ENCODE data around the gene CDKAL1.

CDKAL1 gene

DNA sequence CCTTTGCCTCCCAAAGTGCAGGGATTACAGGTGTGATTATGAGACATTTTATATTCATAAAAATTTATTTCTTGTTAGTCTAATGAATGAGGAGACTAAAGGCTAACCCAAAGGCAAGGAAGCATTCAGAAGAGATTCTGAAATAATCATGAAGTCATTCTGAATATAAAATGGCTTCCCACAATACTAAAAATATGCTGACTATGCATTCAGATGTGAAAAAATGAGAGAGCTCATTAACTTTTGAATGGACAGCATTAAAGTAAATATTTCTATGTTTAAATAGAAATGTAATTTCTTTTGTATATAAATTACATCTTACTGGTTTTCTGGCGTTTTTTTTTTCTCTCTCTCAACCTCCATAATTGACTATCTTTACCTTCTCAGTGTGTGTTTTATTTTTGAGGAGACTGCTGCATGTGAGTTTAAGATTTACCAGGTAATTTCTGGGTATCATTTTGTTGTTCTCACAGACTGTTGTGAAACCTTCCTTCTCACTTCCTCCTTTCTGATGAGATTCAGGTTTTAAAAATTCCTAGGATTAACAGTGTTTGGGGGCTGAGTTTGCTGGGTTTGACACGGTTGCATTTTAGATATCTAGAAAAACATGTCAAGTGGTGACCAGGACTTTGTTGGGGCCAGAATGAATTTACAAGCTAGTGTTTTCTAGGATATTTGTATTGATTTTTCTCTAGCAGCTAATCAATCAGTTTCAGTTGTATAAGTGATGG is 316.6 kb downstream of the CDKAL1 start:
- no peak for DNase-seq

DNA sequence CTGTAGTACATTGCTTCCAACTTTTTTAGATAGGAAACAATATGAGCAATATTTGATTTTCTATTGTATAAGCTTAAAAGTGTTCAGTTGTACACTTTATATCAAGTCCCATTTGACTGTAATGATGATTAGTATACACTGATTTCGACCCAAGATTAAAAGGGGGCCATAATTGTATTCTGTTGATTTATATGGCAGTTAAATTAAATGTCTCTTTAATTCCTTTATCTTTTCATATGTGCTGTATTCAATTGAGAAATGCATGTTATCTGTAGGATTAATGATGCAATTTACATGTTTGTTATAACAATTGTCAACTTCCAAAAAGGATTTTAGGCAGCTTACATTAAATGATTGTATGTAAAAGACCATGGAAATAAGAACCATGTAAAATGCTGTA is 317.5 kb downstream of the CDKAL1 start:
- DNase-seq = no peak

DNA sequence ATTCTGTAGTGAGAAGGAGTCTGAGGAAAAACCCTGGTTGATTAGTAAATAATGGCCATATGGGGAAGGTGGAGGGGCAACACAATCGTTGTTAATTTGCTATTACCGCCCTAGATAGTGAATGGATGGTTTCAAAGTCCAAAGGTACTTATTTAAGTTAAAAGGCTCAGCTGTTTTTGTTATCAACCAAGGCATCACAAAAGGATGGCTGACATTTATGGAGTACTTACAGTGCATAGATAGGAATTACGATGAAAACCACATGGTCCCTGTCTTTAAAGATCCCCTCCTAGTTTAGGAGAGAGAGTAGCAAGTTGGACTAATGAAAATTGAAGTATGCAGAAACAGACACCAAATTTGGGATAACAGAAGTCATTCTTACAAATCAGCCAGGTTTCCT is 319.6 kb downstream of the CDKAL1 start:
- DNase-seq = no peak

DNA sequence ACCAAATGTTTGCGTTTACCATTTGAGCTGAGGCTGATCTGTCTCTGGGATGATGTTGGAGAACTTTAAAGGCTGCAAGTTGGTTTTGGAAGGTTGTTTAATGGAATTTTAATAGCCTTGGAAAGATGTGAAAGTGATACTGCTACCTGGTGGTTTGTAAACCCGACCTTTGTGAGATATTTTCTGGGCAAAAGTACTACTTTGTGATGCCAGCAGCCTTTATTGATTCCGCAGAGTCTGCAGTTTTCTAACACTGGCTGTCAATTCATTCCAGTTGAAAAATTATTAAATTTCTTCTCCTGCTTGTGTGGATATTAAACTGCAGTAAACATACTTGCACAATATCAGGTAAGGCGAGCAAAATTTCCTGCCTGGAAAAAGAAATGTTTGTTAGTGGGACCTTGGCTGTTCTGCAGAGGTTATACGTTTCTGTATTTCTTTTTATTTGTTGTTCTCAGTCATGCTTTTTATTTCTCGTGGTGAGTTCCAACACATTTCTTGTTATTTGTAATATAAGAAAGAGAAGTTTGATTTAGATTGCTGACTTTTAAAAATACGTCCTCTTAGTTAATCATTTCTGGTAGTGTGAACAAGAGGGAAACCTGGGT is 322.5 kb downstream of the CDKAL1 start:
- no peak for DNase-seq

DNA sequence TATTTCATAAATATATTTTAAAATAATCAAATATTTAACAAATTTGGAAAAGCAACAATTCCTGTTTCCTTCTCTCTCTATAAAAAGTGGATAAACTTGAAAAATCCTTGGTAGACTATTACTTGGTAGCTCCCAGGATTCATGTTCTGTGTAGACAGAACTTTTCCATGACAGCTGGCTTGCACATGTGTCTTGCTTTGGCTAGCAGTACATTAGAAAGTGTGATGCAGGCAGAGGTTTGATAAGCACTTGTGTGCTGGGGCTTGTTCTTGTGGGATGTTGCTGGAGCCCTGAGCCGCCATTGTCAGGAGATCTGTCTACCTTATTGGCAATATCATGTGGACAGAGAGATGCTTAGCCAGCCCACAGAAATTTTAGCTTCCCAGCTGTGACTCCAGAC is 327.2 kb downstream of the CDKAL1 start:
- DNase-seq = no peak

DNA sequence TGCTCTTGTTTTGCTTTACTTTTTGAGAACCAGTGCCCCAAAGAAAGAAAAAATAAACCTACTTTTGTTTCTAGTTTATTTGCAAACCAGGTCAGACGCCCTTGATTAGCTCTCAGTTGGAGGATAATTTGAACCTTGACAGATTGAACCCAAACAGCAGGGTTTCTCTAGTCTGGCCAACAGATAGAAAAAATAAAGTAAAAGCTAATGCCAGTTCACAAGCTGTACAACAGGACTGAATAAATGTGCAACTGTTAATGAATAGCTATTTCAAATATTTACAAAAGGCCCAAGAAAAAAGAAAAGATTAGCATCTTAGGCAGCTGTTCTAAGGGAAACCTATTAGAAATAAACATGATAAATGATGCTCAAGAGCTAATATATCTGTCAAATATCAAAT is 331.8 kb downstream of the CDKAL1 start:
- DNase-seq = no peak

DNA sequence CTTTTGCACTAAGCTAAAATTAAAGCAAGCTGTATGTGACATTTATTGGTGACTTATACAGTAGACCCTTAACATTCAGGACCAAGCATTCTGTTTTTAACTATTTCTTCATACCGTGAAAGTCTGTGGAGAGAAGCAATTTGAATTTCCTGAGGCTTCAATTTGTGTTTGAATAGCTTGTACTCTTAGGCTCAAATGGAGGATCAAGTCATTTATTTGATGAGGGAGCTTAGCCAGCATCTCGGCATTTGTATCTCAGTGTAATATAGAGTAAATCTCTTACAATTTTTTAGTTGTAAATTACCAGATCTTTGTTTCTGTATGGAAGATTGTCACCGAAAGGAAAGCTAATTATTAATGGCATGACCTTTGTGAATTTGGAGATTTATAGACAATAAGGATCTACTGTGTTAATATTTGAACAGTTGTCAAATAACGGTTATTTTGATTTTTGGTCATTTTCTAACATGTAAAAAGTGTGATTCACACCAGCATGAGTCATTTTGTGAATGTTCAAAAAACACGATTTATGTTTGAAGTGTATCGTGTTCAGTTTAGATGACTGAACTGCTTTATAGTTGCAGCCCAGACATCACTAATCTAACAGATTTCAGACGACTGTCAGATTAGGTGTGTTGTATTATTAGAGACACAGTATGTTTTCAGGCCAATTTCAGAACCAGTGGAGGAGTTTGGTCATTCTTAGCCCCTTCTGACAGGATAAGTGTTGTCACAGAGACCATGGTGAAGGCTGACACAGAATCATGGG is 332.9 kb downstream of the CDKAL1 start:
- no peak for DNase-seq

DNA sequence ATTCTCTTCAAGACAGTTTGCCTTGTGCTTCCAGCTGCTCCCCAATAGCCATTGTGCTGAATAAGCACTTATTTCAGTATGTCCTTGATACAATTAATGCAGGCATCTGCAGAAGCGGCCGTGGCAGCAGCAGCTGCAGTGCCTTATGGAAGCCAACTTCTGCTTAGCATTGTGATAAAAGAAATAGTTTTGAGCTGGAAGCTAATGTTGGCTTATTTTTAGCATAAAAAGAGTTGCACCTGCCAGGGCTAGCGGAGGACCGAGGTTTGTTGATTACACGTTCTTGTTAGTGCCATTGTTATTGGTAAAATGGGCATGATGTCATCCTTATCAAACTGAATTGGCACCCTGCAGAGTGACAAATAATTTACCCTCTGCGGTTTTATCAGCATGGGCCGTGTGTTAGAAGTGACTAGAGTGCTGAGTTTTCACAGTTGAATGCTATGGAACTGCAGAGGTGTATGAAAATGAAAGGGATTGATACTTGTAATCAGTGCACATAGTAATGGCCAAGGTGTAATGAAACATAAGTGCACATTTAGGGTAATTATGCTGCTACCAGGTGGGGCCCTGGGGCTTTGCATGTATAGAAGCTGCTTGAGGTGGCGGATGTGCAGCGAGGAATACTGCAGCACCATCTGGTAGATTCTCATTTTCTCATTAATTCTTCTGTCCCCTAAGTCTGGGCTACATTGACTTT is 334.3 kb downstream of the CDKAL1 start:
- DNase-seq = no peak

DNA sequence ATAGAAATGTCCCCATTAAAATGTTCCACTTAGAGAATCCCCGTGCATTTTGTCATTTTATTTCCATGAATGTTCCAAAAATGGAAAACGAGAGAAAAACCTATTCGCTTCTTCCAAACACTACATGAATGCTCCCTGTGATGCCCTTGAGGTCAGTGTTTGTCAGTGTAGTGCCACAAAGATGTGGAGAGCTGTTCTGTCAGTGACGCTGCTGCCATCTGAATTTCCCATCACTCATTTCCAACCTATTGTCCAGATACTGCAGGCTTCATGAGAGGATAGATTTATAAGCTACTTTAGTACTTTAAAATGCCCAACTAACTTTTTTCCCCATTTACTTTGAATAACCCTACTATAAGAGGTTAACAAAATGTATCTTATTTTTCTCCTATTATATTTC is 335.8 kb downstream of the CDKAL1 start:
- DNase-seq = no peak

DNA sequence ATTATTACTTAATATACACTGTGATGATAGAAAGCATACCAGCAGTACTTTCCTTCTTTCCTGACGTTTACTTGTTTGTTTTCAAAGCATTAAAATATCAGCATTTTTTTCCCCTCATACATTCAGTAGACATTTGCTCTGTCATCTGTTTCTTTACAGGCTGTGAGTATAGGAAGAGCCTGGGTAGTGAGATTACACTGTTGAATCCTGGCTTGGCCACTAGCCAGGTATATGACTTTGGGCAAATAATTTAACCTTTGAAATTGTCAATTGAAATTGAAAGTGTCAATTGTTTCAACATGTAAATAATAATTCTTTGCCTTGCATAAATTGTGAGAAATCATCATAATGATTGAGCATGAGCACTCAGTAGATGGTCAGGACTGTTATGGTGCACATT is 336.2 kb downstream of the CDKAL1 start:
- no peak for DNase-seq

DNA sequence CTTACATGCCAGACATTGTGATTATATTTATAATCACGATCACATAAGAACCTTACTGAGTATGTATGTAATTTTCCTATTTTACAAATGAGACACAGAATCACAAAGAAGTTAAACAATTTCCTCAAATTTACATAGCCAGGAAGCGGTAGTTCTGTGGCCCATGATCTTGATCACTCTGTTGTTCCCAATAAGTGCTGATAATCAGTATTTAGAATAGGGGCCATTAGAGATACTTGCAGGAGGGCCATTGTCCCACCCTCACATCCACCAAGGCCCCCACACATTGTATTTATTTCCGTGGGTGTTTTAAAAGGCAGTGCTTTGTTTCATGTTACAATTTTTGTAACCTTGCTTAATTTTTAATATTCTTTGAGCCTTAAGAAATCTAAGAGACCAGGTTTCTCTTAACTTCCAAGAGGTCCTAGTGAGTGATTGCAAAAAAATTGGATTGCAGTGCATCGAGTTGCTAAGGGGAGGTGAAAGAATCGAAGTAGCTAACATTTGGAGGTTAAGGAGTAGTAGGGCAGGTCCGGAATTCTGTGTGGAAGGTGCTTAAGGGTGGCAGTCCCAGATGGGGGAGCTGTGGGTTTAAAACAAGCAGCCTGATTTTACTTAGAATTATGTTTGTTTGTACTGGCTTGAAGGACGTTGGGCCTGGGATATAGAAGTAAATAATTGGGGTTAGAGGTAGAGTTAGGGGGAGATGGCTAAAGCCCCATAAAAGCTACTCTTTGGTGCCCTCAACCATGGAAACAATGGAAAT is 339.4 kb downstream of the CDKAL1 start:
- DNase-seq = no peak

DNA sequence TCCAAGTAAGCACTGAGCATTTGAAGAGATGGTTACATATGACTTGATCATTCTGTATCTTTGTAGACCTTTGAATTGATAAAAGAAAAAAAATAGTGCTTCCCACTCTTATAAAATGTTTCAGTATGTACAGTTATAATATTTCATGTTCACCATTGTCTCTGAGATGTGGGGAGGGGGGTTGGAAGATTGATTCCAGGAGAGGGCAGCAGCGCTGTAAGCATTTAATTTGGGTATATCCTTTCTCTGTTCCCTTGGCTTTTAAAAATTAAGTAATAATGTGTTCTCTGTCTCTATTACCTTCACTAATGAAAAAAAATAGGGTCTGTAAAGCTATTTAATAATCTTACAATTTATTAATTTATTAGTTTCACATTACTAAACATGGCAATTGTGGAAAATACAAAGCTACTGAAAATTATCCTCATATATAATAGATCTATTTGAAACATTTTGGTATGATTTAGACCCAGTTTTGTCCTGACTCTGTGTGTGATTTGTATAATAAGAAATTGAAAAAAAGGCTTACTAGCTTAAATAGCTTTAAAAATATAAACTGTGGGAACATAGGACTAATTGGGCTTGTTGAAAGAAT is 341.2 kb downstream of the CDKAL1 start:
- no peak for DNase-seq

DNA sequence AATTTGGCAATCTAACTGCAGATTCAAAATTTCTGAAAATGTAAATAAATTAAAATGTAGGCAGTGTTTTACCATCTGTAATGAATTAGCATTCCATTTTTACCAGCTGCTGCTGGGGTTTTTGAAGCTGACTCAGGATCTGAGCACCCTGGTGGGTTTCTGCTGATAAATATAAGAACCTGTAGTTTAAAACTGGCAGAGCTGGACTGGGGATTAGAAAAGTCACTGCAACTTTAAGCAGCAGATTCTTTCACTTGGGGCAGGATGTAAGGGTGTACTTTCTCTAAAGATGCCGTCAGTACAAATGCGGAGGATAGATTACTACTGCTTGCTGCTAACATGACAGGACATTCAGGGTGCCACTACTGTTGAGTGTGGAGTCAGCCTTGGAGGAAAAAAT is 341.8 kb downstream of the CDKAL1 start:
- no peak for DNase-seq

DNA sequence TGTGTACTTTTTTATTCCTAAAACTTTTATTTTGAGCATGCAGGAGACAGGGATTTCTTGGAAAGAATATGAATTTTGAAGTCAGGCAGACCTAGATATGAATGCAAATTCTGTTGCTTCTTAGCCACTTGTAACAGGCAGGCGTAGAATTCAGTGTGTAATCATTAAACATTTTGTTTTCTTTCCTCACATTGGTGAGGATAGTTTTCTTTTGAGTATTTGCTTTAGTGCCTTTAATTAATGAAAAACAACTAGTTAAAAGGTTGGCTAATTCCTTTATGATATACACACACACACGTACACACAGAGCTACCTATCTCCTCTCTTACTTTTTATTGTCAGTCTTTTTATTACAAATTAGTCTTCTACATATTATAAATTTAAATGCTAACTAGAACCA is 342.3 kb downstream of the CDKAL1 start:
- no peak for DNase-seq

DNA sequence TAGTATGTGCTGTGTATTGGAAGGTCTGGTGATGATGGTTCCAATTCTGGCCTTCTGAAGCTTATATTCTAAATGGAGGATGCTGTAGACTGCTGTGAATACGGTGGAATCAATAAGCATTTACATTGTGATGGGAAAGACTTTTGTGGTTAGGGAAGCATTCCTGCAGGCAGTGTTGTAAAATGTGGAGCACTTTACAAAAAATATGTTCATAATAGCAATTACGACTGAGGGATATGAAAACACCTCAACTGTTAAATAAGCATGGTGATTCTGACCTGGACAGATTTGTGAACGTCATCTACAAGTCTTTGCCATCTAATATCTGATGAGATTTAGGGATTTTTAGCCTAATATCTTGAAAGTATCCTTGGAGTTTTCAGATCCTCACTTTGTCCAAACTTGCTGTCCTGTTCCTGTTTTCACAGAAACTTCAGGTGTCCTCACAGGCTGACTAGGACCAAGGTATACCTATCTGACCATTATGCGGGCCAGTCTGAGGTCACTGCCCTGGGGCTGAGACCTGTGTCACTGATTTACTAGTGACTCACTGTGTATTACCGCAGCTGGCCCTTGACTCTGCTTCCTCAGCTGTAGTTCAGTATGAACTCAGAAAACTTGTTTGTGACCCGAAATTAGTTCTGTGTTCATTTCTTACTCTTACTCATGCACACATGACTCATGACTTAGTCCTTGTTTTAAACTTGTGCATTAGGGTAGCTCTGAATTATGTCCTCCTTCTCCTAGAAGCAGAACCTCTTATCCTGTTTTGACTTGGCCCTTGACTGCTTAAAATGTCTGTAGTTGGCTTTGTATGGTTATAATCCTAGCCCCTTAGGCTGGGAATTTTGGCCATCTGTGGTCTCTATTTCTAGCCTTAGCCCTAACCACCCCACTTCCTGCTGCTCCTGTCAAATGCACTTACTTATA is 343.0 kb downstream of the CDKAL1 start:
- DNase-seq = peak; percentile 43

DNA sequence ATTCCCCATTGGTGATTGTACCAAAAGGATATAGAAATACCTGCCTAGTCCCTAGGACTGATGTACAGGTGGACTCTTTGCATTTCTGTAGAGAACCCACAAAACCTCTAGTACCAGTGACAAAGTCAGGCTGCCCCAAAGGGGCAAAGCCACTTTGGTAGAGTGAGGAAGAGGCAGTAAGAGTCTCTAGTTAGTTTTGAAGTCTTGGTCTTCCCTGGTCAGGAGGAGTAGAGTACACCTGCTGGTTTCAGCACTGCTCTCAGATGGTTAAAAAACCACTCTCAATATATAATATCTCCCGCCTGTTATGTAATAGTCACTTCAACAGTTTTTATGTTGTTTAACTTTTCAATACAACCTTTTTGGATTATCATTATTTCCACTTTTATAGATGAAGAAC is 344.9 kb downstream of the CDKAL1 start:
- no peak for DNase-seq

DNA sequence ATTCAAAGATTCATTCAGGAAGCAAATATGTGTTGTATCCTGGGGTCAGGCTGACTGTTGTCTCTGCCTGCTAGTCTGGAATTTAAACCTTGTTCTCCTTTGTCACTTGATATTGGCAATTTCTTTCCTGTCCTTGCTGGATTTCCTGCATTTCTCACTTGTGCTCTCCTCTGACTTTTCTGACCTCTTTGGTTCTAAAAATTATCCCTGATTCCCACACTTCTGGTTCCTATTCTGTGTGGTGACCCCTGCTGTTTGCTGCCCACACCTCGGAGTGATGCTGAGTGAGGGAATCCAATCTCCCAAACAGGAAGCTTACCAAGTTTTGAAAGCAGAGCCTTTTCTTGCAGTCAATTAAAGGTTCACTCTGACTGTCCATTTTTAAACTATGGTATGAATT is 345.3 kb downstream of the CDKAL1 start:
- no peak for DNase-seq

DNA sequence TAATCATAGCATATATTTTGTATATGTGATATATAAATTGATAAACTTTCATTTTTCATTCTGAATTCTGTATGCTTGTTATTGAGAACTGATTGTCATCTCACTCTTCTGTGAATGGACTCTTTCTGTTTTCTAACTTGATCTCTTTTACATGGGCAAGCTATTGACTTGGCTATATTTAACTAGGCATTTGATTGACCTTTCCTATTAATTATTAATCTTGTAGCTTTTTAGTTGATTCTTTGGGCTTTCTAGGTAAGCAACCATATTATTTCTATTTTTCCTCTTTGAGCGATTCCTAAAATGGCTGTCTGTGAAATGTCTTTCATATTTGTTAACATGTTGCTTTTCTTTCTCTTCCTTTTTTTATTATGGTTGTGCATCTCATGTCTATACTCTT is 347.1 kb downstream of the CDKAL1 start:
- DNase-seq = no peak

DNA sequence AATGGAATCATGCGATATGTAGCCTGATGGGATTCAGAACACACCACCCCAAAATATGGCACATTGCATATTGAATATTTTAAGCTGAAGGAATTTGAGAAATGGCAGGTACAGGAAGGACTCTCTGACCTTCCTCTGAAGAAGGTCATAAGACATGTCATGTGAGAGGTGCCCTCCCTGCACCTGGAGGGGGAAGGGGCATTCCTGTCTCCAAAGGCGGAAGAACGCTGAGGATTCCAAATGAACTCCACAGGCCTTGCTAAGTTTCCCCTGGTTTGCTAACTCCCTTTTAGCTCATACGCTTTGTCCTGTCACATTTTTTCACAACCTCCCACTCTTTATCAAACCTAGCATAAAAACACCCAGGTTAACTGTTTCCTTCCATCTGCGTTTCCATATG is 347.8 kb downstream of the CDKAL1 start:
- DNase-seq = no peak

DNA sequence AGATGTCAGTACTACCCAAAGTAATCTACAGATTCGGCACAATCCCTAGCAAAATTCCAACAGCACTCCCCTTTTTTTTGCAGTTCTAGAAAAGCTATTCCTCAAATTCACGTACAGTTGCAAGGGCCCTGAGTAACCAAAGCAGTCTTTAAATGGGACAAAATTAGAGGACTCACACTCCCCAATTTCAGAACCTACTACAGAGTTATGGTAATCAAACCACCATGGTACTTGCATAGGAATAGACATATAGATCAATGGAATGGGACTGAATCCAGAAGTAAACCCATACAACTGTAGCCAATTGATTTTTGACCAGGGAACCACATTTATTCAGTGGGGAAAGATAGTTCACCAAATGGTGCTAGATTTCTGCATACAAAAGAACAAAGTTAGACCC is 350.8 kb downstream of the CDKAL1 start:
- DNase-seq = no peak

DNA sequence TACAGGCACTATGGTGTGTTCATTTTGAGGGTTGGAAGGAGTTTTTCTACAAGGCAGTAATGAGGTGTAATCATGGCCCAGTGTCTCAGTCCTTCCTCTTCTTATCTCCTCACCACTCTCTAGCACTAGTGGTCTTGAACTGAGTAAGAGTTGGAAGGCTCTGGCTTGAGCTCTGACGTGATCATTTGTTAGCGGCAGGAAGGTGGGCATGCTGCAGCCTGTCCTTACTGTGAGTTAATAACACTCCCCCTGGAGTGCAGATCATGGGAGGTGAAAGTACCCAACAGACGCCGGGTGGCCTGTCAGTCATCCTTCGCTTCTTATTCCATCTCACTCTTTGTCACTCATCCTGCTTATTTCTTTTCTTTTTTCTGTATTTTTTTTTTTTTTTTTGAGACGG is 356.9 kb downstream of the CDKAL1 start:
- no peak for DNase-seq

Data from stimulated activated CD4-positive, alpha-beta T cell treated with anti-CD3 and anti-CD28 coated beads, Interleukin-15, amount 100 ng/mL, for 24 hours (primary cell).